ENCODE data around the gene SEPHS1. TPM values are rescaled to one million over a fixed set of nuclear protein-coding genes. Genes with fewer than 3 reads are reported as not detected.

The SEPHS1 gene
- polyA plus RNA-seq, 1 of the 3 experiments (the other 2 are of a cell fraction): 64.8 TPM

- TF ChIP-seq ZBTB33 (IDR thresholded peaks at IDR 0.05; ENCODE audit: borderline replicate concordance, low read depth) (no peak), RXRA (IDR thresholded peaks at IDR 0.05; ENCODE audit: borderline replicate concordance, low read depth) (no peak), TCF12 (IDR thresholded peaks at IDR 0.05) (no peak), NRF1 (IDR thresholded peaks at IDR 0.05; ENCODE audit: low read depth, low read length) (no peak), EZH2phosphoT487 (IDR thresholded peaks at IDR 0.05; ENCODE audit: borderline replicate concordance, low read depth) (no peak), SIN3A (IDR thresholded peaks at IDR 0.05; ENCODE audit: borderline replicate concordance, low read depth, low read length) (no peak), MAX (IDR thresholded peaks at IDR 0.05; ENCODE audit: low read depth) (no peak), EP300 (IDR thresholded peaks at IDR 0.05; ENCODE audit: borderline replicate concordance in 1 of 2, low read depth in 1 of 2, low read length in 1 of 2) (no peak)
These were observed 75.9 kb downstream of the SEPHS1 start (continued) for GRCh38 chr10:13272164-13272571.

- H3K4me3 ChIP-seq (ENCODE audit: low read depth in 2 of 2, low read length in 1 of 2): peak overlapping the region in 1 of 2 experiments; percentile 23; a peak in 1 of 4 replicates
- no peaks in the 10 kb centered on the region for H3K9me3 ChIP-seq
- WGBS (ENCODE audit: low lambda C conversion rate): 53% methylated on average over 13 of the region's 14 CpGs
- peaks cover 0 to 5% of the 10 kb centered on the region in 2 experiments; a peak in 1 of 4 replicates for H3K4me1 ChIP-seq (ENCODE audit: control insufficient read depth in 1 of 2, insufficient read depth in 2 of 2, low read depth in 1 of 2, low read length in 1 of 2)
- H3K79me2 ChIP-seq (ENCODE audit: insufficient read depth): no peaks in the 10 kb centered on the region
- no peak overlapping the region for H2AFZ ChIP-seq (ENCODE audit: low read depth)
- no peaks in the 10 kb centered on the region for H3K27me3 ChIP-seq (ENCODE audit: insufficient read depth)
- H3K27ac ChIP-seq (ENCODE audit: low read depth in 2 of 2, low read length in 1 of 2): no peak overlapping the region
- no peaks in the 10 kb centered on the region for H3K36me3 ChIP-seq (replicated peaks in 1 of 2; ENCODE audit: control insufficient read depth in 1 of 2, insufficient read depth in 2 of 2, low read length in 1 of 2)
- no peak overlapping the region for H3K4me2 ChIP-seq
- no peak for TF ChIP-seq NFIC (IDR thresholded peaks at IDR 0.05; ENCODE audit: borderline replicate concordance)
- TF ChIP-seq RAD21 (IDR thresholded peaks at IDR 0.05; ENCODE audit: low read length): 0 out of 2 replicates have a peak, but pooled peaks have one; percentile 4
- TF ChIP-seq REST (IDR thresholded peaks at IDR 0.05; ENCODE audit: low read depth, low read length): no peak
- no peak for TF ChIP-seq EZH2phosphoT487 (IDR thresholded peaks at IDR 0.05; ENCODE audit: borderline replicate concordance, low read depth)
- no peak for TF ChIP-seq ELF1 (IDR thresholded peaks at IDR 0.05)
- TF ChIP-seq CTCF (IDR thresholded peaks at IDR 0.05): peak; percentile 46
- CTCF ChIA-PET: interaction anchor here (1.0 kb wide), 1 partner anchor 59 kb away, joined by 3 read pairs; no protein-coding TSS in a partner anchor
- H3K9ac ChIP-seq: no peak overlapping the region
- H4K20me1 ChIP-seq (ENCODE audit: insufficient read depth): no peaks in the 10 kb centered on the region
- POLR2A ChIA-PET: no interaction called here
- peak; percentile 64 for DNase-seq
- no peaks in the 10 kb centered on the region for H3K9me2 ChIP-seq
- no peaks in the 10 kb centered on the region for H3F3A ChIP-seq (replicated peaks; ENCODE audit: insufficient read depth)
These were observed 76.4 kb downstream of the SEPHS1 start for GRCh38 chr10:13271552-13272163.

Data from SK-N-SH (cell line).